ENCODE data around the gene ADAMTS19. TPM values are rescaled to one million over a fixed set of nuclear protein-coding genes. Genes with fewer than 3 reads are reported as not detected.

The ADAMTS19 gene
- total RNA-seq, 1 experiment from 2014 or later = 20.3 TPM

GRCh38 chr5:129481161-129481560 is 21.1 kb downstream of the ADAMTS19 start:
- Histone ChIP-seq H3K23me2 (ENCODE audit: insufficient read length, low read depth, low read length, poor library complexity, severe bottlenecking) (no peaks in the 10 kb centered on the region), H4K91ac (ENCODE audit: insufficient read length, low read depth, low read length) (no peak overlapping the region), H3K9me3 (ENCODE audit: control insufficient read depth, low read depth, low read length) (no peaks in the 10 kb centered on the region), H2BK120ac (ENCODE audit: low read depth, low read length, poor library complexity, severe bottlenecking) (no peak overlapping the region), H3T11ph (ENCODE audit: low read length) (no peak overlapping the region), H3K4me2 (ENCODE audit: insufficient read depth, insufficient read length, low read length) (no peak overlapping the region), H3K56ac (ENCODE audit: insufficient read length, low read depth, low read length) (no peak overlapping the region), H3K4ac (ENCODE audit: low read depth, low read length) (no peak overlapping the region), H3K14ac (ENCODE audit: insufficient read depth, low read length) (no peak overlapping the region), H4K5ac (ENCODE audit: insufficient read length, low read depth, low read length) (no peak overlapping the region), H3K27ac (ENCODE audit: insufficient read length, low read depth, low read length) (no peak overlapping the region), H4K20me1 (ENCODE audit: control insufficient read depth, insufficient read depth, insufficient read length) (no peaks in the 10 kb centered on the region), H2AFZ (ENCODE audit: low read length) (no peak overlapping the region), H3K9ac (ENCODE audit: extremely low read depth, insufficient read length, low read length) (no peak overlapping the region), H3K23ac (ENCODE audit: insufficient read length, low read depth, low read length) (no peak overlapping the region), H2BK20ac (ENCODE audit: low read depth, low read length, poor library complexity, severe bottlenecking) (no peak overlapping the region), H2BK15ac (ENCODE audit: low read depth, low read length) (no peak overlapping the region), H3K18ac (ENCODE audit: insufficient read length, low read depth, low read length) (no peak overlapping the region), H3K4me1 (ENCODE audit: insufficient read depth, low read length) (no peaks in the 10 kb centered on the region), H3K79me2 (ENCODE audit: insufficient read depth, low read length) (peaks cover 2% of the 10 kb centered on the region; the same call in 1 of the 2 replicates), H2BK5ac (ENCODE audit: insufficient read length, low read length) (no peak overlapping the region), H2BK12ac (ENCODE audit: insufficient read length, low read depth, low read length) (no peak overlapping the region), H3K79me1 (ENCODE audit: insufficient read depth, low read depth, low read length, poor library complexity, severe bottlenecking) (no peaks in the 10 kb centered on the region), H3K27me3 (ENCODE audit: insufficient read depth, low read length) (no peaks in the 10 kb centered on the region), H4K8ac (replicated peaks; ENCODE audit: insufficient read length, low read depth, low read length) (no peak overlapping the region), H2AK5ac (ENCODE audit: insufficient read length, low read length) (no peak overlapping the region)
- WGBS (ENCODE audit: extremely low coverage, insufficient read length, low lambda C conversion rate) = no CpG with 5 or more reads among the region's 3 CpGs
- no peak overlapping the region for H3K4me3 Mint-ChIP-seq
- H3K27ac Mint-ChIP-seq = peak overlapping the region; percentile 63 to 96 (median 74); a peak in 5 of 7 replicates
- H3K9me3 Mint-ChIP-seq = no peaks in the 10 kb centered on the region
- no peak for DNase-seq
- H3K4me1 Mint-ChIP-seq = peaks cover 7% of the 10 kb centered on the region in 2 experiments
- H3K36me3 Mint-ChIP-seq (ENCODE audit: insufficient read depth in 1 of 3, low read depth in 3 of 3) = peaks cover 0 to 3% (median 0%) of the 10 kb centered on the region in 3 experiments; a peak in 3 of 7 replicates
- no peak for TF ChIP-seq CTCF (conservative IDR thresholded peaks at IDR 0.05)
- H3K27me3 Mint-ChIP-seq (ENCODE audit: low read depth) = no peaks in the 10 kb centered on the region; the same call in 1 of the 2 replicates
